ENCODE data around the gene KAT7.

KAT7 gene

GRCh38 chr17:49788478-49789242 lies at the start of gene KAT7:
Gene KAT7 (plus strand): TSS chr17:49788681. CDS start chr17:49788835, 154 bp downstream.
- peak within 1 kb of the TSS; percentile 96 for H3K27ac ChIP-seq (ENCODE audit: low read depth, low read length)
- H3K4me3 ChIP-seq (ENCODE audit: low read depth, low read length), result peak within 1 kb of the TSS; percentile 99
- H3K27me3 ChIP-seq (ENCODE audit: insufficient read depth, low read length), result no peaks in the 10 kb centered on the region
- H3K4me1 ChIP-seq (ENCODE audit: control insufficient read depth, insufficient read depth, low read length, unreplicated experiment), result peaks cover 21% of the 10 kb centered on the region
- H3K79me2 ChIP-seq (ENCODE audit: control insufficient read depth, insufficient read depth, low read length, unreplicated experiment), result peaks cover 48% of the 10 kb centered on the region
- H2AFZ ChIP-seq (ENCODE audit: low read length, unreplicated experiment), result peak within 1 kb of the TSS; percentile 94
- H3K36me3 ChIP-seq (ENCODE audit: insufficient read depth, low read length), result peaks cover 24% of the 10 kb centered on the region

- no peaks in the 10 kb centered on the region for H3K36me3 ChIP-seq (ENCODE audit: insufficient read depth, low read length)
- H3K4me1 ChIP-seq (ENCODE audit: control insufficient read depth, insufficient read depth, low read length, unreplicated experiment), result peaks cover 14% of the 10 kb centered on the region
- H3K4me3 ChIP-seq (ENCODE audit: low read depth, low read length), result no peak overlapping the region
- no peaks in the 10 kb centered on the region for H3K27me3 ChIP-seq (ENCODE audit: insufficient read depth, low read length)
- no peaks in the 10 kb centered on the region for H3K79me2 ChIP-seq (ENCODE audit: control insufficient read depth, insufficient read depth, low read length, unreplicated experiment)
- no peak overlapping the region for H3K27ac ChIP-seq (ENCODE audit: low read depth, low read length)
- no peak overlapping the region for H2AFZ ChIP-seq (ENCODE audit: low read length, unreplicated experiment)
Observed at GRCh38 chr17:49739641-49740271, 48.7 kb upstream of the KAT7 start.

- Histone ChIP-seq H2AFZ (ENCODE audit: low read length, unreplicated experiment) (no peak overlapping the region), H3K27me3 (ENCODE audit: insufficient read depth, low read length) (peaks cover 7% of the 10 kb centered on the region; the same call in 1 of the 2 replicates), H3K36me3 (ENCODE audit: insufficient read depth, low read length) (no peaks in the 10 kb centered on the region), H3K4me1 (ENCODE audit: control insufficient read depth, insufficient read depth, low read length, unreplicated experiment) (peaks cover 14% of the 10 kb centered on the region), H3K4me3 (ENCODE audit: low read depth, low read length) (no peak overlapping the region), H3K27ac (ENCODE audit: low read depth, low read length) (no peak overlapping the region), H3K79me2 (ENCODE audit: control insufficient read depth, insufficient read depth, low read length, unreplicated experiment) (no peaks in the 10 kb centered on the region)
Observed at GRCh38 chr17:49741009-49741691, 47.3 kb upstream of the KAT7 start.

GRCh38 chr17:49741692-49742076 lies 46.8 kb upstream of the KAT7 start:
- Histone ChIP-seq H3K27ac (ENCODE audit: low read depth, low read length) (no peak overlapping the region), H3K4me1 (ENCODE audit: control insufficient read depth, insufficient read depth, low read length, unreplicated experiment) (peaks cover 14% of the 10 kb centered on the region), H3K4me3 (ENCODE audit: low read depth, low read length) (no peak overlapping the region), H3K27me3 (ENCODE audit: insufficient read depth, low read length) (peaks cover 7% of the 10 kb centered on the region; the same call in 1 of the 2 replicates), H2AFZ (ENCODE audit: low read length, unreplicated experiment) (no peak overlapping the region), H3K79me2 (ENCODE audit: control insufficient read depth, insufficient read depth, low read length, unreplicated experiment) (no peaks in the 10 kb centered on the region), H3K36me3 (ENCODE audit: insufficient read depth, low read length) (no peaks in the 10 kb centered on the region)

GRCh38 chr17:49742166-49742638 lies 46.3 kb upstream of the KAT7 start:
- Histone ChIP-seq H3K27ac (ENCODE audit: low read depth, low read length) (no peak overlapping the region), H3K4me1 (ENCODE audit: control insufficient read depth, insufficient read depth, low read length, unreplicated experiment) (peaks cover 14% of the 10 kb centered on the region), H3K4me3 (ENCODE audit: low read depth, low read length) (no peak overlapping the region), H3K27me3 (ENCODE audit: insufficient read depth, low read length) (peaks cover 7% of the 10 kb centered on the region; the same call in 1 of the 2 replicates), H3K36me3 (ENCODE audit: insufficient read depth, low read length) (no peaks in the 10 kb centered on the region), H3K79me2 (ENCODE audit: control insufficient read depth, insufficient read depth, low read length, unreplicated experiment) (no peaks in the 10 kb centered on the region), H2AFZ (ENCODE audit: low read length, unreplicated experiment) (no peak overlapping the region)

GRCh38 chr17:49745175-49746139 lies 43.0 kb upstream of the KAT7 start:
- H3K4me3 ChIP-seq (ENCODE audit: low read depth, low read length), result no peak overlapping the region
- no peak overlapping the region for H2AFZ ChIP-seq (ENCODE audit: low read length, unreplicated experiment)
- H3K27ac ChIP-seq (ENCODE audit: low read depth, low read length), result no peak overlapping the region
- no peaks in the 10 kb centered on the region for H3K79me2 ChIP-seq (ENCODE audit: control insufficient read depth, insufficient read depth, low read length, unreplicated experiment)
- peaks cover 14% of the 10 kb centered on the region for H3K4me1 ChIP-seq (ENCODE audit: control insufficient read depth, insufficient read depth, low read length, unreplicated experiment)
- no peaks in the 10 kb centered on the region for H3K36me3 ChIP-seq (ENCODE audit: insufficient read depth, low read length)
- peaks cover 7% of the 10 kb centered on the region; the same call in 1 of the 2 replicates for H3K27me3 ChIP-seq (ENCODE audit: insufficient read depth, low read length)

- no peaks in the 10 kb centered on the region for H3K79me2 ChIP-seq (ENCODE audit: control insufficient read depth, insufficient read depth, low read length, unreplicated experiment)
- H3K4me1 ChIP-seq (ENCODE audit: control insufficient read depth, insufficient read depth, low read length, unreplicated experiment), result peaks cover 10% of the 10 kb centered on the region
- no peak overlapping the region for H2AFZ ChIP-seq (ENCODE audit: low read length, unreplicated experiment)
- H3K27me3 ChIP-seq (ENCODE audit: insufficient read depth, low read length), result peaks cover 7% of the 10 kb centered on the region; the same call in 1 of the 2 replicates
- H3K4me3 ChIP-seq (ENCODE audit: low read depth, low read length), result no peak overlapping the region
- H3K27ac ChIP-seq (ENCODE audit: low read depth, low read length), result no peak overlapping the region
- no peaks in the 10 kb centered on the region for H3K36me3 ChIP-seq (ENCODE audit: insufficient read depth, low read length)
Observed at GRCh38 chr17:49746791-49747490, 41.5 kb upstream of the KAT7 start.

GRCh38 chr17:49747632-49748031 lies 40.8 kb upstream of the KAT7 start:
- H3K4me3 ChIP-seq (ENCODE audit: low read depth, low read length), result no peak overlapping the region
- no peak overlapping the region for H3K27ac ChIP-seq (ENCODE audit: low read depth, low read length)
- H3K27me3 ChIP-seq (ENCODE audit: insufficient read depth, low read length), result peaks cover 7% of the 10 kb centered on the region; the same call in 1 of the 2 replicates
- H2AFZ ChIP-seq (ENCODE audit: low read length, unreplicated experiment), result no peak overlapping the region
- no peaks in the 10 kb centered on the region for H3K79me2 ChIP-seq (ENCODE audit: control insufficient read depth, insufficient read depth, low read length, unreplicated experiment)
- H3K4me1 ChIP-seq (ENCODE audit: control insufficient read depth, insufficient read depth, low read length, unreplicated experiment), result peaks cover 3% of the 10 kb centered on the region
- H3K36me3 ChIP-seq (ENCODE audit: insufficient read depth, low read length), result no peaks in the 10 kb centered on the region

- H3K4me1 ChIP-seq (ENCODE audit: control insufficient read depth, insufficient read depth, low read length, unreplicated experiment), result no peaks in the 10 kb centered on the region
- no peaks in the 10 kb centered on the region for H3K79me2 ChIP-seq (ENCODE audit: control insufficient read depth, insufficient read depth, low read length, unreplicated experiment)
- no peak overlapping the region for H2AFZ ChIP-seq (ENCODE audit: low read length, unreplicated experiment)
- H3K27me3 ChIP-seq (ENCODE audit: insufficient read depth, low read length), result peaks cover 7% of the 10 kb centered on the region; the same call in 1 of the 2 replicates
- no peak overlapping the region for H3K4me3 ChIP-seq (ENCODE audit: low read depth, low read length)
- no peaks in the 10 kb centered on the region for H3K36me3 ChIP-seq (ENCODE audit: insufficient read depth, low read length)
- no peak overlapping the region for H3K27ac ChIP-seq (ENCODE audit: low read depth, low read length)
Observed at GRCh38 chr17:49748223-49748622, 40.3 kb upstream of the KAT7 start.
